Measurements from ENCODE around the gene SH2B2.

Gene SH2B2

DNA sequence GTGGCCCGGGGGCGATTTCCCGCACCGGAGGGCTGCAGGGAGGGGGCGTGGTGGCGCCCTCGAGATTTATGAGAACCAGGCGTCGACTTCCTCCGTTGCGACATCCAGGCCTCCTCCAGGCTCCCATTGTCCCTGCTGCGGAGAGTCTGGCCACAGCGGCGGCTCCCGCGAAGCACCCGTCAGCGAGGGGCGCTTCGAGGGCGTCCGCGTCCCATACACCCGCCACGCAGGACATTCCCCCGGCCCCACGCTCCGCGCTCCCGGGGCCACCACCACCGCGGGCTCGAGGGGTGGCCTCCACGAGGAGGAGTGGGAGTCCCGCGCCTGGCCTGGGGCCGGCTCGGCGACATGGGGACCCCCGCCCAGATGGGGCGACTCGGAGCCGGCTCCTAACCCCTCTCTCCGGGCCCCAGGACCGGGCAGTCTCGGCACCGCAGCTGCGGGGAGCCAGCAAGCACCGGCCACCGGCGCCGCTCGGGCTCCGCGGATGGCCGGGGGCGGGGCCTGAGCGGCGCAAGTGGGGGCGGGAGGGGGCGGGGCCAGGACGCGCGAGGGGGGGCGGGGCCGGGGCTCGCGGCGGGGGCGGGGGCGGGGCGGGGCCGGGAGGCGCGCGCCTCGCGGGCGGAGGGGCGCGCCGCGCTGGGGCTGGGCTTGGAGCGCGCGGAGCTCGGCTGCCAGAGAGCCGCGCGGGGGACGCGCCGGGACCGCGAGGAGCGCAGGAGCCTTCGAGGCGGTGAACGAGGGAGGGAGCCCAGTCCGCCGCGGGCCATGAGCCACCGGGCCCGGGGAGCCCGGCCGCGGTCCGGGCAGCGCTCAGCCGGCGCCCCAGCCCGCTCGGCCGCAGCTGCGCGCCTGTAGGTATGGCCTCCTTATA lies at the start of gene SH2B2:
Gene SH2B2, plus strand, starts transcription at position 632 of the 874 bp plus-strand sequence. CDS start 13,683 bp downstream, outside the sequence.
- peak; percentile 27 for DNase-seq (ENCODE audit: low read depth)

DNA sequence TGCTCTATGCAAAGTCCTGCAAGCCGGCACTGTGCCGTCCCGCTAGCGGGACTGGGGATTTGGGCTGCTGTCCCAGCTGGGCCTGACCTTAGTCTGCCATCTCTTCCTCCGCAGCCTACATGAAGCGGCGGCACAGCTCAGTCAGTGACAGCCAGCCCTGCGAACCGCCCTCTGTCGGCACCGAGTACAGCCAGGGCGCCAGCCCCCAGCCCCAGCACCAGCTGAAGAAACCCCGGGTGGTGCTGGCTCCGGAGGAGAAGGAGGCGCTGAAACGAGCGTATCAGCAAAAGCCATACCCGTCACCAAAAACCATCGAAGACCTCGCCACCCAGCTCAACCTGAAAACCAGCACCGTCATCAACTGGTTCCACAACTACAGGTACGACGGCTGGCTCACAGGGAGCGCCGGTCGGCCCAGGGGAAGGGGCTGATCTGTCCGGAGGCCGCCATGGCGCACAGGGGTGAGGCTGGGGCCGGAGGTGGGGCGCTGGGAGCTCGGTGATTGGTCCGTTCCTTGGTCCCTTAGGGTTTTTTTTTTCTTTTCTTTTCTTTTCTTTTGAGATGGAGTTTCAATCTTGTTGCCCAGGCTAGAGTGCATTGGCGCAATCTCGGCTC lies 47.4 kb upstream of the SH2B2 start:
- DNase-seq (ENCODE audit: low read depth): no peak

GRCh38 chr7:102241431-102241830 lies 45.2 kb upstream of the SH2B2 start:
- DNase-seq (ENCODE audit: low read depth): no peak

DNA sequence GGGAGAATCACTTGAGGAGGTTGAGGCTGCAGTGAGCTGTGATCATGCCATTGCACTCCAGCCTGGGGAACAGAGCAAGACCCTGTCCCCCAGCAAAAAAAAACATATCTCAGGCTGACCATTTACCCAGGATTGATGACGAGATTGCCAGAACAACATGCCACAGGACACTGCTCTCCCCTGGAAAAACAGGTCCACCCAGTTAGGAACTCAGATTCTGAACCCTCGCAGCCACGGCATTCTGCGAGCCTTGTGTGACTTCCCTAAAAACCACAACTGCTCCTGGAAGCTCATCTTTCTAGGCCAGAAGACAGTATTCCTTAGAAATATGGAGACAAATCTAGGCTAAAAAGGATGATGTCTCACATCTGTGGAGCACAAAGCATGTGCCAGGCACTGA lies 42.1 kb upstream of the SH2B2 start:
- DNase-seq (ENCODE audit: low read depth): no peak

GRCh38 chr7:102248081-102248455 lies 38.6 kb upstream of the SH2B2 start:
- no peak for DNase-seq (ENCODE audit: low read depth)

DNA sequence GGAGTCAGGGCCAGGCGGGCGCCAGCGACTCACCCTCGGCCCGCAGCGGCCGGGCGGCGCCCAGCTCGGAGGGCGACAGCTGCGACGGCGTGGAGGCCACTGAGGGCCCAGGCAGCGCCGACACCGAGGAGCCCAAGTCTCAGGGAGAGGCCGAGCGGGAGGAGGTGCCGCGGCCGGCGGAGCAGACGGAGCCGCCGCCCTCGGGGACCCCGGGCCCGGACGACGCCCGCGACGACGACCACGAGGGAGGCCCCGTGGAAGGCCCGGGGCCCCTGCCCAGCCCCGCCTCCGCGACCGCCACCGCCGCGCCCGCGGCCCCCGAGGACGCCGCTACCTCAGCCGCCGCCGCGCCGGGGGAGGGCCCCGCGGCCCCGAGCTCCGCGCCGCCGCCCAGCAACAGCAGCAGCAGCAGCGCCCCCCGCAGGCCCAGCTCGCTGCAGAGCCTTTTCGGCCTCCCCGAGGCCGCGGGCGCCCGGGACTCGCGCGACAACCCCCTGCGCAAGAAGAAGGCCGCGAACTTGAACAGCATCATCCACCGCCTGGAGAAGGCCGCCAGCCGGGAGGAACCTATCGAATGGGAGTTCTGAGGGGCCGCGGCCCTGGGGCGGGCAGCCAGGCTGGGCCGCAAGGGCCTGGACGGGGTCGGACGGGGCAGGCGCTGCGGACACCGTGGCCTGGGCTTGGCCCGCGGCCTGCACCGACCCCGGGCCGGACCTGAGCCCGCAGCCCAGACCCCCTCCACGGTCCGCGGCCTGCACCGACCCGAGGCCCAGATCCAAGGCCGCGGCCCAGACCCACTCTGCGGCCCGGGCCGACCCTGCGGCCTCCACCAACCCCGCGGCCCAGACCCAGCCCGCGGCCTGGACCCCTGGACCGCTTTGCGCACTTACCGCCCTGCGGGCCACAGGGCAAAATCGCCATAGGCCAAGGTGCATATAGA lies 37.9 kb upstream of the SH2B2 start:
- no peak for DNase-seq (ENCODE audit: low read depth)

- DNase-seq (ENCODE audit: low read depth): no peak
These were observed 34.9 kb upstream of the SH2B2 start for GRCh38 chr7:102251531-102252365.

GRCh38 chr7:102252366-102252982 lies 34.2 kb upstream of the SH2B2 start:
- DNase-seq (ENCODE audit: low read depth): no peak

DNA sequence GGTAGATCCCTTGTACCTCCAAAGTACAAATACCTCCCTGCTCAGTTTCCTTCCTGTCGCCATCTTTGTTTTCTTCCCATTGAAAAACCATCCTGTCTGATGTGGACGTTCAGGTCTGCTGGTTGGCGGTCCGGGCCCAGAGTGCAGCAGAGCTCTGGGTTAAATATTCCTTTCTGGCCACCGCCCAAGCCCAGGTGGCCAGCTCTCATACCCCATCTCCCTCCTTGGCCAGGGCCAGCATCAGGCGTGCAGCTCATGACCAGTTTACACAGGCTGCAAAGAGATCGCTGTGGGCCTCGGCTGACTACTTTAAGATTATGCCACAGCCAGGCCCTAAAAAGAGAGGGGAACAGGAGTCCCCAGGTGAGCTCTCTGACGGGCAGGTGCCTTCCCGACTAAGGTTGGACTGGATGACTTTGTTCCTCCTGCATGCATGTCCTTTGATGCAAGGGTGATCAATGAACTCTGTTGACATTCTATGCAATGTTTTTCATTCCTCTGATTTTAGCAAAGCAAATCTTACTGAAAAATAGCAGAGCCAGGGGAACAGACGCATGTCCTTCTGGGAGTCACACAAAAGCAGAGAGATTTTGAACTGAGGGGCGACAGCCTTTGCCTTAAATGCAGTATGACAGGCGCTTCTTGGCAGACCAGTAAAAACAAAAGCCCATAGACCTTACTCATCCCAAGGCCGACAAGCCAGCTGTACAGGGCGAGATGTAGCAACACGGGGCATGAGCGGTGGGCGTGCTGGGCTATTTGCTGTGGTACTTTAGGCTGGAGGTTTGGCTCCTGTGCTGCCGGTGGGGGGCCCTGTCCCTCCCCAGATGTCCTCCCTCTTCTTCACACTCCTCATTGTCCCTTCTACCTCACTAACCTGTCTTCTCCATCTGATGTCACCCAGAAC lies 33.3 kb upstream of the SH2B2 start:
- no peak for DNase-seq (ENCODE audit: low read depth)

DNA sequence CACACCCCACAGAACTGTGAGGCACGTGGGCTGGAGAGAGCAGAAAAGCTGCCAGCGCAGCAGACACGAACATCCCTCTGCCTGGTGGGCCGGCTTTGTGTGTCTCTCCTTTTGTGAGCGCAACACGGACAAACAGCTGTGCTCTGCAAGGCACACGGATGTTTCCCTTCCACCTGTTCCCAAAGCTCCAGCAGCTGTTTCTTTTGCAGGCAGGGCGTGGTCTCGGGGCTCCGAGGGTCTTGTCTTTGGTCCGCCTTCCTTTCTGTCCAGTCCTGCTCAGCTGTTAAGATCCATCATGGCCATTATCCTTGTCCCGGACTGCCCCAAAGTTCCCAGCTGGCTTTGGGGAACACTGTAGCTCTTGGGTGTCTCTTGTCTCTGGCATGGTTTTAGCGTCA lies 32.7 kb upstream of the SH2B2 start:
- DNase-seq (ENCODE audit: low read depth): no peak

GRCh38 chr7:102254521-102254920 lies 32.1 kb upstream of the SH2B2 start:
- DNase-seq (ENCODE audit: low read depth): no peak

- no peak for DNase-seq (ENCODE audit: low read depth)
These were observed 31.2 kb upstream of the SH2B2 start for GRCh38 chr7:102255501-102255900.

DNA sequence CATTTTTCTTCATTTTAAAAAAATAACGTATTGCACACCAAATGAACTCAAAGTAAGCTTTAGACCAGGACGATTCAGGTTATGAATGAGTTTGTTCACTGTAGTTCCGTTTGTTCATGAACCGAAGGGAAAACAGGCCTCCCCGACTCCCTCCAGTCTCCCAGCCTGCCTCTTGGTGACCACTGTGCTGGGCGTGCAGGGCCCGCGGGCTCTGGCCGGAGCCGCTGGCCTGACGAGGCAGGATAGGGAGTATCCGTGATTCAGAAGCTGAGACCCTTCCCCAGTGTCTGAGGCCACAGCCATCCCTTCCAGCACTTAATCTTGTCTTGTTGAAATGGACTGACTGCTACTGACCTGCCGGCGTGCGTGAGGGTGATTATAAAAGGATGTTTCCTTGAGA lies 30.8 kb upstream of the SH2B2 start:
- no peak for DNase-seq (ENCODE audit: low read depth)

- DNase-seq (ENCODE audit: low read depth): no peak
These were observed 28.5 kb upstream of the SH2B2 start for GRCh38 chr7:102258073-102258748.

- DNase-seq (ENCODE audit: low read depth): no peak
These were observed 27.9 kb upstream of the SH2B2 start for GRCh38 chr7:102258749-102259107.

GRCh38 chr7:102260856-102261255 lies 25.8 kb upstream of the SH2B2 start:
- no peak for DNase-seq (ENCODE audit: low read depth)

DNA sequence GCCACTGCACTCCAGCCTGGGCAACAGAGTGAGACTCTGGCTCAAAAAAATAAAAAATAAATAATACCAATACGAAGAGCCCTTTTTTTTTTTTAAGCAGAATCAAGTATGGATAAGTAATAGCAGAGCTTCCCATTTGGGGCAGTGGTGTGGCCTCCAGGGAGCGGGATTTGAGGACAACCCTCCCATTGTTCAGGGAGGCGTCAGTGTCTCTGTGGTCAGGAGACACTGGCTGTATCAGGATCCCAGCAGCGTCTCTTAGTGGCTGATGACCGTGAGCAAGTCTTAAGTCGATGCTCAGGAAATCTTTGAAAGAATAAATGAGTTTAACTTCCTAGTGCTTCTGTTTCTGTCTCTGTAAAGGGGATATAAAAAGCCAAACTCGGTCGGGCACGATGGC lies 25.2 kb upstream of the SH2B2 start:
- no peak for DNase-seq (ENCODE audit: low read depth)

GRCh38 chr7:102262546-102262945 lies 24.1 kb upstream of the SH2B2 start:
- no peak for DNase-seq (ENCODE audit: low read depth)

DNA sequence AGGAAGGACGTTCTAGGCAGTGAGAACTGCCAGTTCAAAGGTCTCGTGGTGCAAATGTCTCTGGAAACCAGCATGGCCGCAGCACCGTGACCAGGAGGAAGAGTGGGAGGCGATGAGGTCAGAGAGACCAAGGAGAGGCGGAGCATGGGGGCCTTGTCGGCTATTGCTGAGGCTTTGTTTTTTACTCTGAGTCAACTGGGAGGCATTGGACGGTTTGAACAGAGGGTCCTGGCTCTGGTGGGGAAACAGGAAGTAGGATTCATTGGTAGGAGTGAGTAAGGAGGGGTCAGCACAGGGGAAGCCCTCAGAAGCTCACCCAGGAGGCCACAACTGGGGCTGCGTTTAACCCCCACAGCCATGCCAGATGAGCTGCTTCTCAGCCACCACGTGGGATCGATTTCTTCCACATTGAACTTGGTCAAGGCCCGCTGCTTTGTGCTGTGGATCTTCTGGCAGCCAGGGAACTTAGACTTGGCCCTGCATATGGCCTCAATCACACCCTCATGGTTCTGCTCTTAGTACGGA lies 22.2 kb upstream of the SH2B2 start:
- DNase-seq (ENCODE audit: low read depth): no peak
